Kidney epithelial cell (primary cell): ENCODE measurements around the gene KCNA2. TPM values are rescaled to one million over a fixed set of nuclear protein-coding genes. Genes with fewer than 3 reads are reported as not detected.

Experiments used
- DNase-seq: peaks from one replicate; pipeline ENCODE4 v3.0.0-alpha.2; 2010; ENCODE audit warnings: low read depth
- H3K27me3 ChIP-seq: 2 replicates; pipeline ENCODE4 v1.6.0; 2011; ENCODE audit warnings: low read length; ENCODE audit not compliant: control insufficient read depth, insufficient read depth
- H3K36me3 ChIP-seq: 2 replicates; pipeline ENCODE4 v1.5.1; 2011; ENCODE audit warnings: low read length; ENCODE audit not compliant: control insufficient read depth, insufficient read depth
- H3K4me3 ChIP-seq: 2 replicates; pipeline ENCODE4 v1.5.1; 2011; ENCODE audit warnings: low read depth, mild to moderate bottlenecking, control low read depth, low read length
- CTCF ChIP-seq: IDR thresholded peaks from 2 replicates; pipeline ENCODE4 v1.5.1; 2011; ENCODE audit warnings: mild to moderate bottlenecking, moderate library complexity, low read length, control low read depth, inconsistent platforms; ENCODE audit not compliant: insufficient read depth, poor library complexity, severe bottlenecking
- total RNA-seq: library from RNA; depleted of rRNA; stranded (reverse); fragments of >200 nt; gene quantifications from 2 replicates; pipeline ENCODE4 v1.2.3, GENCODE V29; 2015

Gene KCNA2
- total RNA-seq, 1 donor from 2014 or later: not detected

DNA sequence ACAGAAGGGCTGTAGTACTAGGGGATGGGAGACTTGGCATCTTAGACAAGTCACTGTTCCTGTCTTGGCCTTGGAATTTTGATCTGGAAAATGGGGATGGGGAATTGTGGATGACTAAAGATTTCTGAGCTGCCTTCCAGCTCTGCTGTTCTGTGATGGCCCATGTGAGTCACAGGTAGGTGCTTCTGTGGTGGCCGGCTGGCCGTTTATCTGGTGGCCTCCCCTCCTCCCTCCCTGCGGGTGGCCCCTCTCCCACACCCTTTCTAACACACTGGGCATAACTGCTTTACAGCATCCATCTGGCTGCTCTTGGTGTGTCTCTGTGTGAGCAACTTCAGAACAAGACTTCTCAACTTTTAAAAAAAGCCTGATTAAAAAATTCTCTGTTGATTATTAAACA is 35.9 kb downstream of the KCNA2 start:
- H3K4me3 ChIP-seq: no peak overlapping the region
- no peaks in the 10 kb centered on the region for H3K36me3 ChIP-seq
- H3K27me3 ChIP-seq: no peaks in the 10 kb centered on the region
- DNase-seq: no peak
- no peak for TF ChIP-seq CTCF

- no peaks in the 10 kb centered on the region for H3K27me3 ChIP-seq
- H3K4me3 ChIP-seq: no peak overlapping the region
- no peaks in the 10 kb centered on the region for H3K36me3 ChIP-seq
- DNase-seq: no peak
- no peak for TF ChIP-seq CTCF
Observed at GRCh38 chr1:110566836-110567235, 39.3 kb downstream of the KCNA2 start.

DNA sequence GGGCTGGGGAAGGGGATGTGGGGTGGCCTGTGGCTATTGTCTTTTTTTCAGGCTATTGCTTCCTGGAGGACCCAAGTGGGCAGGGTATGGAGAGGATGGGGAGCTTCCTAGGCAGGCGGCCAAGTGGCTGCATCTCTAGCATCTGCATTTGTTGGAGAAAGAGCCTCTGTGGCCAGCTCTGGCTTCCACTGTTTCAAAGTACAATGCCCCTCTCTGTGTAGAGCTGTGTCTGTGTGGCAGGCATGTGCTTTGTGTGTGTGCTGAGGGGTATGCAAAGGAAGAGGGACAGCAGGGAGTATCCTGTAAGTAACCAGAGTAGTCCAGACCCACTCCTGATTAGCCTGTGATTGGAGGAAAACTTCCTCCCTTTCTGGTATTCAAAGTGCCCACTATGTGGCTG is 40.6 kb downstream of the KCNA2 start:
- Histone ChIP-seq H3K27me3 (no peaks in the 10 kb centered on the region), H3K36me3 (no peaks in the 10 kb centered on the region), H3K4me3 (no peak overlapping the region)
- no peak for TF ChIP-seq CTCF
- no peak for DNase-seq

DNA sequence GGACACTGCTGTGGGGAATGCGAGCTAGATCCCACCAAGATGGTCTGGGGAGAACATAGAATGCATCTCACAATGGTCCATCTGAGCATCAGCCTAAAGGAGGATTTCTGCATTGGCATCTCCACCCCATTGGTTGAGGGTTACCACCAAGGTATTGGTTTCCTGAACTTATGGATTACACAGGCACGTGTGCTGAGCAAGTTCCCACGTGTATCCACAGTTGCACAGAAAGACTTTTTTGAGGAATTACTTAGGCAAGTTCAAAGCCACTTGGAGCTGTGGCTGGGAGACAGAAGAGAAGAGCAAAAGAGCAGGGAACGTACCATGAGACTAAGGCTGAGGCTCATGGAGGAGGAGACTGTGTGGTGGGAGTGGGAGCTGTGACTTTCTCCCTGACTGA is 43.1 kb downstream of the KCNA2 start:
- Histone ChIP-seq H3K4me3 (no peak overlapping the region), H3K27me3 (no peaks in the 10 kb centered on the region), H3K36me3 (no peaks in the 10 kb centered on the region)
- no peak for TF ChIP-seq CTCF
- DNase-seq: no peak

DNA sequence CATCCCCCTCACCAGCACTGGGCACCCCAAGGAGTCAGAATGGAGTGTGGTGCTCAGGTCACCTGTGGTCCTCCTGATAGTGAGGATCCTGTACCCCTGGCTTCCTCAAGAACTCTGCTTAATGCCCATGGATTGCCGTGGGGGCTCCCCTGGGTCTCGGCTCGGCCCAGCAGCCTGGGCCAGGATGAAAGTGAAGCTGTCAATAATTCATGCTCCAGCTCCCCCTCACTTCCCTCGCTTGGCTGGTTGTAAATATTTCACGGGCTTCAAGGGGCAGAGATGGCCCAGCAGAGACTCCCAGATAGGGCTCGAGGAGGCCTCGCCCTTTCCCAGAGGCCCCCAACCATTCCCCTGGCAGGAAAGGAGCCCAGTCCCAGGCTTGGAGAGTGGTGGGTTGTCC is 44.6 kb downstream of the KCNA2 start:
- Histone ChIP-seq H3K27me3 (peaks cover 5% of the 10 kb centered on the region), H3K4me3 (no peak overlapping the region), H3K36me3 (no peaks in the 10 kb centered on the region)
- TF ChIP-seq CTCF: no peak
- no peak for DNase-seq

GRCh38 chr1:110559157-110559556 is 47.0 kb downstream of the KCNA2 start:
- H3K4me3 ChIP-seq: no peak overlapping the region
- TF ChIP-seq CTCF: no peak
- peaks cover 23% of the 10 kb centered on the region for H3K27me3 ChIP-seq
- no peak for DNase-seq
- no peaks in the 10 kb centered on the region for H3K36me3 ChIP-seq
